ENCODE measurements around the gene CAMK2N1. TPM values are rescaled to one million over a fixed set of nuclear protein-coding genes. Genes with fewer than 3 reads are reported as not detected.

The CAMK2N1 gene
- total and polyA plus RNA-seq, 2 of the 13 experiments (the other 11 are each of a cell fraction or from before 2014, with no cell fraction given): 38.0 to 38.6 TPM

DNA sequence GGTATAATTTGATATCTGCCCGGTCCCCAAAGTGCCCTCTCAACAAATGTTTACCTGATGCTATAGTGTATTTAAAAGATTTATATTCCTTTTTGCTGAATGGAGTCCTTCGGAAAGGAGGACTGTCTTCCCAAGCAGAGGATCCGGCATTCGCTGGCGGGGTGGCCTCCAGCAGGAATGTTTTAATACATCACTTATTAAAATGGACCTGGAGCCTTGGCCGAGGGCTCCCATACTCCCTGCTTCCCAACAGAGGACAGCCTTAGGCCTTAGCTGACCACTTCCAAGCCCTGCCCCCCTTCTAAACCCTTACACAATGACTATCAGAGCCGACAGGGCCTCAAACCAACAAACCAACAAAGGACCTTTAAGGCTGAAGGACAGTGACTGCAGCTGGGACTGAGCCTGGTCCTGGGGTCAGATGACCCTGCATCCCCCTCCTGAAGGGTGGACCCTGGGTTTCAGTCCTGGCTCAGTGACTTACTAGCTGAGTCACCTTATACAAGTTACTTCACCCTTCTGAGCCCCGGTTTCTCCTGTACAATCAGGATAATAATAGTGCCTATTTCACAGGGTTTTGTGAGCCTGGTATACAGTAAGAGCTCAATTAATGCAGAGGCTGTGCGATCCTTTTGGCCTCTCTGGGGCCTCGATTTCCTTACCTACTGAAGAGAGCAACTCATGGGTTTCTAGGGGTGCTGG, 5.6 kb downstream of the CAMK2N1 start (continued):
- TF ChIP-seq ZNF768 (CRISPR knock-in tag; IDR thresholded peaks at IDR 0.05) (peak; percentile 55; the same call in 1 of the 2 replicates), ZBTB38 (CRISPR knock-in tag; IDR thresholded peaks at IDR 0.05) (peak; percentile 31; the same call in 1 of the 2 replicates), PHF5A (CRISPR knock-in tag; IDR thresholded peaks at IDR 0.05; ENCODE audit: low read depth, unreplicated experiment) (peak; percentile 56), SMAD9 (CRISPR knock-in tag; IDR thresholded peaks at IDR 0.05) (no peak), CSRNP1 (CRISPR knock-in tag; IDR thresholded peaks at IDR 0.05) (no peak), ZNF230 (CRISPR knock-in tag; IDR thresholded peaks at IDR 0.05) (peak; percentile 19; the same call in 1 of the 2 replicates), GMEB1 (CRISPR knock-in tag; IDR thresholded peaks at IDR 0.05; ENCODE audit: borderline replicate concordance) (peak; percentile 63; the same call in 1 of the 2 replicates), RXRA (CRISPR knock-in tag; IDR thresholded peaks at IDR 0.05) (peak; percentile 94), ZNF580 (CRISPR knock-in tag; IDR thresholded peaks at IDR 0.05; ENCODE audit: borderline replicate concordance, low read depth) (peak; percentile 68; the same call in 1 of the 2 replicates), ESRRA (CRISPR knock-in tag; IDR thresholded peaks at IDR 0.05; ENCODE audit: low read depth) (peak; percentile 84), SIX1 (CRISPR knock-in tag; IDR thresholded peaks at IDR 0.05; ENCODE audit: borderline replicate concordance) (peak; percentile 59; the same call in 1 of the 2 replicates), ZNF792 (CRISPR knock-in tag; IDR thresholded peaks at IDR 0.05) (peak; percentile 70; the same call in 1 of the 2 replicates), DPF2 (CRISPR knock-in tag; IDR thresholded peaks at IDR 0.05; ENCODE audit: borderline replicate concordance, low read depth) (peak; percentile 82; the same call in 1 of the 2 replicates), ATF4 (CRISPR knock-in tag; IDR thresholded peaks at IDR 0.05) (no peak), CHD2 (IDR thresholded peaks at IDR 0.05; ENCODE audit: low read depth, low read length) (peak; percentile 42; the same call in 1 of the 2 replicates), NR3C1 (CRISPR knock-in tag; IDR thresholded peaks at IDR 0.05) (no peak), KDM2A (CRISPR knock-in tag; IDR thresholded peaks at IDR 0.05; ENCODE audit: borderline replicate concordance, low read depth) (peak; percentile 14), ARID5B (CRISPR knock-in tag; IDR thresholded peaks at IDR 0.05) (peak; percentile 90), ZNF326 (CRISPR knock-in tag; IDR thresholded peaks at IDR 0.05; ENCODE audit: borderline replicate concordance) (no peak)
- TF ChIP-seq, protein P1, sequence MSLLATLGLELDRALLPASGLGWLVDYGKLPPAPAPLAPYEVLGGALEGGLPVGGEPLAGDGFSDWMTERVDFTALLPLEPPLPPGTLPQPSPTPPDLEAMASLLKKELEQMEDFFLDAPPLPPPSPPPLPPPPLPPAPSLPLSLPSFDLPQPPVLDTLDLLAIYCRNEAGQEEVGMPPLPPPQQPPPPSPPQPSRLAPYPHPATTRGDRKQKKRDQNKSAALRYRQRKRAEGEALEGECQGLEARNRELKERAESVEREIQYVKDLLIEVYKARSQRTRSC (CRISPR knock-in tag; IDR thresholded peaks at IDR 0.05; ENCODE audit: low read depth): no peak
